ENCODE data around the gene NKAIN4.

GRCh38 chr20:63216849-63217471, 37.3 kb downstream of the NKAIN4 start:
- no peak for TF ChIP-seq RAD21 (IDR thresholded peaks at IDR 0.05)
- no peak for TF ChIP-seq REST (IDR thresholded peaks at IDR 0.05)
- TF ChIP-seq CTCF (IDR thresholded peaks at IDR 0.05; ENCODE audit: low read depth, low read length, missing input control), result no peak
- no peak for TF ChIP-seq HNF4G (IDR thresholded peaks at IDR 0.05)
- no peak for TF ChIP-seq GABPA (IDR thresholded peaks at IDR 0.05 in 1 of 2, conservative IDR thresholded peaks at IDR 0.05 in 1 of 2)
- TF ChIP-seq, protein P1, sequence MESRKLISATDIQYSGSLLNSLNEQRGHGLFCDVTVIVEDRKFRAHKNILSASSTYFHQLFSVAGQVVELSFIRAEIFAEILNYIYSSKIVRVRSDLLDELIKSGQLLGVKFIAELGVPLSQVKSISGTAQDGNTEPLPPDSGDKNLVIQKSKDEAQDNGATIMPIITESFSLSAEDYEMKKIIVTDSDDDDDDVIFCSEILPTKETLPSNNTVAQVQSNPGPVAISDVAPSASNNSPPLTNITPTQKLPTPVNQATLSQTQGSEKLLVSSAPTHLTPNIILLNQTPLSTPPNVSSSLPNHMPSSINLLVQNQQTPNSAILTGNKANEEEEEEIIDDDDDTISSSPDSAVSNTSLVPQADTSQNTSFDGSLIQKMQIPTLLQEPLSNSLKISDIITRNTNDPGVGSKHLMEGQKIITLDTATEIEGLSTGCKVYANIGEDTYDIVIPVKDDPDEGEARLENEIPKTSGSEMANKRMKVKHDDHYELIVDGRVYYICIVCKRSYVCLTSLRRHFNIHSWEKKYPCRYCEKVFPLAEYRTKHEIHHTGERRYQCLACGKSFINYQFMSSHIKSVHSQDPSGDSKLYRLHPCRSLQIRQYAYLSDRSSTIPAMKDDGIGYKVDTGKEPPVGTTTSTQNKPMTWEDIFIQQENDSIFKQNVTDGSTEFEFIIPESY (IDR thresholded peaks at IDR 0.05), result no peak
- TF ChIP-seq EGR1 (IDR thresholded peaks at IDR 0.05; ENCODE audit: low read depth in 2 of 2), result no peak
- no peak for TF ChIP-seq SP1 (IDR thresholded peaks at IDR 0.05)
